HG03457 (cell line): Measurements from ENCODE around the gene RNF123.

Source experiments
- ATAC-seq: cut with Tn5 transposase; IDR thresholded peaks from one replicate; pipeline ENCODE4 v1.9.1; 2021; ENCODE audit warnings: moderate number of reproducible peaks; ENCODE audit not compliant: unreplicated experiment

The RNF123 gene

DNA sequence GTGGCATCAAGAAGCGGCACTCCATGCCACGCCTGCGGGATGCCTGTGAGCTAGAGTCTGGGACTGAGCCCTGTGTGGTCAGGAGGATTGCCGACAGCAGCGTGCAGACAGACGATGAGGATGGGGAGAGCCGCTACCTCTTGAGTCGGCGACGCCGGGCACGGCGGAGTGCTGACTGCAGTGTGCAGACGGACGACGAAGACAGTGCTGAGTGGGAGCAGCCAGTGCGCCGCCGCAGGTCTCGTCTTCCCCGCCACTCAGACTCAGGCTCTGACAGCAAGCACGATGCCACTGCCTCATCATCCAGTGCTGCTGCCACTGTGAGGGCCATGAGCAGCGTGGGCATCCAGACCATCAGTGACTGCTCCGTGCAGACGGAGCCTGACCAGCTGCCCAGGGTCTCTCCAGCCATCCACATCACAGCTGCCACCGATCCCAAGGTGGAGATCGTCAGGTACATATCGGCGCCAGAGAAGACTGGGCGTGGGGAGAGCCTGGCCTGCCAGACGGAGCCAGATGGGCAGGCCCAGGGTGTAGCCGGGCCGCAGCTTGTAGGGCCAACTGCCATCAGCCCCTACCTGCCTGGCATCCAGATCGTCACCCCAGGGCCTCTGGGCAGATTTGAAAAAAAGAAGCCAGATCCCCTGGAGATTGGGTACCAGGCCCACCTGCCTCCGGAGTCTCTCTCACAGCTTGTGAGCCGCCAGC is 32.0 kb upstream of the RNF123 start:
- ATAC-seq, result no peak

DNA sequence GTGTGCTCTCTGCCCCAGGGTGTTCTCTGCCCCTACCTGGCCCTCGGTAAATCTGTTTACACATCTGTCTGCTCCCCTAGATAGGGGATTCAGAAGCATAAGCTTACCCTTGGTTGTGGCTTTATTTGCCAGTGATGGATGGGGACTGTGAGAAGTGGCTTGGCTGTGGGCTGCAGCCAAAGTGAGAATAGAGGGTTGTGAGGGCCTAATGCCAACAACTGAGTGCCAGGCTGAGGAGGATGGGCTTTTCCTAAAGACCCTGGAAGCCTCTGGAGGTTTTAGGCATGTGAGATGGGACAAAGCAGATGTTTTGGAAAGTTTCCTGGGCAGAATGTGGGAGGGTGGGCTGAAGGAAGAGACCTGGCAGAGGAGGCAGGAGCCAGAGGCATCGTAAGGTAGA is 30.6 kb upstream of the RNF123 start:
- ATAC-seq, result no peak

DNA sequence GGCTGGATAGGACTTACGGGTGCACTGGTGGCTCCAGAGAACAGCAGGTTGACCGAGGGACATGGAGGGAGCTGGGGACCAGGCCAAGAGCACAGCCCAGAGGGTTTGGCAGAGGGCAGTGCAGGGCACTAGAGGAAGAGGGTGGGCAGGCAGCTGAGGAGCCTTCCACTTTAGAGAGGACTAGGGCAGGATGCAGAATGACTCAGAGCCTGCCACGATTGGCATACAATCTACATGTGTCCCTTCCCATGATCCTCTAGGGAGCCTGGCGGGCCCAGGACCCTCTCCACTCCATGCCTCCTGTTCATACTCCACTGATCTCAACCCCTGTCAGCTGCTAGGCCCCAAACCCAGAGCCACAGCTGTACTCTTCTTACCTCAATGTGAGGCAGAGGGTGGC is 29.6 kb upstream of the RNF123 start:
- no peak for ATAC-seq

DNA sequence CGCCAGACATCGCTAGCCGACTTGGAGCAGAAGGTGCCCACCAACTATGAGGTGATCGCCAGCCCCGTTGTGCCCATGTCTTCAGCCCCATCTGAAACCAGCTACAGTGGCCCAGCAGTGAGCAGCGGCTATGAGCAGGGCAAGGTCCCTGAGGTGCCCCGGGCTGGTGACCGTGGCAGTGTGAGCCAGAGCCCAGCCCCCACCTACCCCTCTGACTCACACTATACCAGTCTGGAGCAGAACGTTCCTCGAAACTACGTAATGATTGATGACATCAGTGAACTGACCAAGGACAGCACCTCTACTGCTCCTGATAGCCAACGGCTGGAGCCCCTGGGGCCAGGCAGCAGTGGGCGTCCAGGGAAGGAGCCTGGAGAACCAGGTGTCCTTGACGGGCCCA is 28.1 kb upstream of the RNF123 start:
- no peak for ATAC-seq

DNA sequence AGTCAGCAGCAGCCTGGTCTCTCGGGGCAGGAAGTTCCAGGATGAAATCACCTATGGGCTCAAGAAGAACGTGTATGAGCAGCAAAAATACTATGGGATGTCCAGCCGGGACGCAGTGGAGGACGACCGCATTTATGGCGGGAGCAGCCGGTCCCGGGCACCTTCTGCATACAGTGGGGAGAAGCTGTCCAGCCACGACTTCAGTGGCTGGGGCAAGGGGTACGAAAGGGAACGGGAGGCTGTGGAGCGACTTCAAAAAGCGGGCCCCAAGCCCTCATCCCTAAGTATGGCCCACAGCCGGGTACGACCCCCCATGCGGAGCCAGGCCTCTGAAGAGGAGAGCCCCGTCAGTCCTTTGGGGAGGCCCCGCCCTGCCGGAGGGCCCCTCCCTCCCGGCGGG is 27.3 kb upstream of the RNF123 start:
- ATAC-seq, result no peak

DNA sequence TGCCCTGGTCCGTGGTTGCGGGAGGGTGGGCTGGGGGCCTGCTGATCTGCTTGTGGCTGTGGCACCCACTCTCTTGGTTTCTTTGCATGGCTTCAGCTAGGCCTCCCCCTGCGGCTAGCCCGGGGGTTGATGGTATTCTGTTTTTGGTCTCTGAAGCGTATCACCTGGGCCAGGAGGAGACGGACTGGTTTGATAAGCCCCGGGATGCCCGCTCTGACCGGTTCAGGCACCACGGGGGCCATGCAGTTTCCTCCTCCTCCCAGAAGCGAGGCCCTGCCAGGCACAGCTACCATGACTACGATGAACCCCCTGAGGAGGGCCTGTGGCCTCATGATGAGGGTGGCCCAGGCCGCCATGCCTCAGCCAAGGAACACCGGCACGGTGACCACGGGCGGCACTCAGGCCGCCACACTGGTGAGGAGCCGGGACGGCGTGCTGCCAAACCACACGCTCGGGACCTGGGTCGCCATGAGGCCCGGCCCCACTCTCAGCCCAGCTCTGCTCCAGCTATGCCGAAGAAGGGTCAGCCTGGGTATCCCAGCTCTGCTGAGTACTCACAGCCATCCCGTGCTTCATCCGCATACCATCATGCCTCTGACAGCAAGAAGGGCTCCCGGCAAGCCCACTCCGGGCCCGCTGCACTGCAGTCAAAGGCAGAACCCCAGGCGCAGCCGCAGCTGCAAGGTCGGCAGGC is 26.5 kb upstream of the RNF123 start:
- no peak for ATAC-seq

DNA sequence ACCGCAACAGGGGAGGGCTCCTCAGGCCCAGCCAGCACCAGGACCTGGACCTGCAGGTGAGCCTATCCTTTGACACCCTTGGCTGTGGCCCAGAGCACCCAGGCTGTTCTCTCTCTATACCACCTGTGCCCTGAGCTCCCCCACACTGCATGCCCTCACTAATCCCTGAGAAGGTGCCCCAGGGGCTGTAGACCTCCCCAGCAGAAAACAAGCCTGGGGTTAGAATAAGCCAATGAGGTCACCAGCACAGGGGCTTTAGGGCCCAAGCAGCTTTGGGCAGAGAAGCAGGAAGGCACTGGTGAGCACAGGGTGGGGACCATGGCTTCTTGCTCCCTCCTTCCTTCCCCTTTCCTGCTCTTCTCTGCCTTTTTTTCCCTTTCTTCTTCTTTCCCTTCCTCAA is 25.5 kb upstream of the RNF123 start:
- ATAC-seq, result no peak

DNA sequence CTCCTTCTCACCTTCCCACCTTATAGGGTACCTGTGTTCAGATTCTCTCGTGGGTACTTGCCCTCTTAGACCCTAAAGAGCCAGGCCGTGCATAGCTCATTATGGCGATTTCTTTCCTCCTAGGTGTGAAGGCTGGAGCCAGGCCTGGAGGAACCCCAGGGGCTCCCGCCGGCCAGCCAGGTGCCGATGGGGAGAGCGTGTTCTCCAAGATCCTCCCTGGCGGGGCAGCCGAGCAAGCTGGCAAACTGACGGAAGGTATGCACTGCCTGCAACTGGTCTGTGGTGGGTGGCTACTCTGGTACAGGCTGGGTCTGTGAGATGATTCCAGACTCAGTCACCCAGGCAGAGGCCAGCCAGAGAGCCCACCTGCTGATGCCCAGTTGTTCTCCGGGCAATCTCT is 25.1 kb upstream of the RNF123 start:
- no peak for ATAC-seq

DNA sequence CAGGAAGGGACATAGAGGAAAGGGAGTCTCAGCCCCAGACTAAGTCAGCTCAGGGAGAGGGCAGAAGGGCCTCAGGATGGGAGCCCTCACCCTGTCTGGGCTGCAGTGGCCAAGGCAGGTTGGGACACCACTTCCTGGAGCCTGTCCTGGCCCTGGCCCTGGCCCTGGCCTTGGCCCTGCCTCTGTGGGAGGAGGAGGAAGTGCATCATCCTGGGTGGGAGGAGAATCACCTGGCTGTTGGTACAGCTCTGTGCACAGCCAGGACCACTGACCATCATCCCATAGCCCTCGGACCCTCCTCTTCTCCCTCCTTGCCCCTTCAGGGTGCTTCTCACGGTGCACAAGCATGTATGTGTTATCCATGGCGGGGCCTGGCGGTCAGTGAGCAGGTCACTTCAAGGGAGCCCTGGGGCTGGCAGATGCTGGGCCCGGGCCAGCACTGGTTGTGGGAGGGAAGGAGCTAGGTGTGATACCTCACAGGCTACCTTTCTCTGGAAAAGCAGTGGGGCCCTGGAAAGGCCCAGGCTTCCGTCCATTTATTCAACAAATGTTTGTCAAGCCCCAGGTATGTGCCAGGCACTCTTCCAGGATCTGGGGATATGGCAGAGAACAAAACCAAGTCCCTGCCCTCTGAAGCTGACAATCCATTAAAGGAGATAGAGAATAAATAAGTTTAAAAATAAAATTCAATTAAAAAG is 23.4 kb upstream of the RNF123 start:
- ATAC-seq, result no peak

DNA sequence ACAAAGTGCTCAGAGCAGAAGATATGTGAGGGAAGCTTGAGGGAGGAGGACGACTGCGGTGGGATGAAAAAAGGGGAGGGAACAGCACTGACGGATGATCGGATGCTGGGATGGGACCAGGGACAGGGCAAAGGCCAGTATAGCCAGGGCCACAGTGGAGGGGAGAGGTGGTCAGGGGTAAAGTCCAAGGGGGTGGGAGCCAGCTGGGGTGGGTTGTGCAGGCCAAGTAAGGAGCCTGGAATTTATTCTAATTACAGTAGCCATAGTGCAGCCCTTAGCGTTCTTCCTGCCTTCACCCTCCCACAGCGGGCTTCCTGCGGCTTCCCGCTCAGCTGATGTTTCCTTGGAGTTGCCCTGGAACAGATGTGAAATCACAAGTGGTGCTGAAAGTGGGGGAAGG is 22.8 kb upstream of the RNF123 start:
- ATAC-seq, result no peak

DNA sequence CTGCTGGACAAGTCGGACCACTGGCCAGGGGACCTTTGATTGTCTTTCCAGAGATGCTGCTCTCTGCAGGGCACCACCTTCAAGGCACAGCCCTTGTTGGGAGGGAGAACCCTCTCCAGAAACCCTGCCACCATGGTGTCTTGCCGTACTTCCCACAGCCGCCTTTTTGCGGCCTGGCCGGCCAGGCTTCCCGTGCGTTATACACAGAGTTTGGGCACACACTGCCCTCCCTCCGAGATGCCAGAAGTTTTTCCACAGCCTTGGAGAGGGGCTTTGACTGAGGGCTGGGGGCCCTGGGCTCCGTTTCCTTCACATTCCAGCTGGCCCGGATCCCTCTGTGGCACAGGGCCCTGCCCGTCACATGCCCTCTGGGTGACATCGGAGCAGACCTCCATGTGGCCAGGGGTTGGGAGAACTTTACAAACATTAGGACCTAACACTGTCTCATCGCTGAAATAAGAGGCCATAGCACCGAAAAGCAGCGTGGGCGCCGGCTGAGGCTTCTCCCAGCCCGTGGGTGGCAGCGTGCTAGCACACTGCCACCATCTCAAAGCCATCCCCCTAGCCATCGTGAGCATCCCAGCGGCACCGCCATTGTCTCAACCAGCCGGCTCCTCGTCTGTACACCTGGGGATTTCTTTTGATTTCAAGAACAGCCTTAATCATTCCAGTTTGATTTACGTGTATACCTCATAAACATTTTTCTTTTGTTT is 21.5 kb upstream of the RNF123 start:
- ATAC-seq, result no peak

DNA sequence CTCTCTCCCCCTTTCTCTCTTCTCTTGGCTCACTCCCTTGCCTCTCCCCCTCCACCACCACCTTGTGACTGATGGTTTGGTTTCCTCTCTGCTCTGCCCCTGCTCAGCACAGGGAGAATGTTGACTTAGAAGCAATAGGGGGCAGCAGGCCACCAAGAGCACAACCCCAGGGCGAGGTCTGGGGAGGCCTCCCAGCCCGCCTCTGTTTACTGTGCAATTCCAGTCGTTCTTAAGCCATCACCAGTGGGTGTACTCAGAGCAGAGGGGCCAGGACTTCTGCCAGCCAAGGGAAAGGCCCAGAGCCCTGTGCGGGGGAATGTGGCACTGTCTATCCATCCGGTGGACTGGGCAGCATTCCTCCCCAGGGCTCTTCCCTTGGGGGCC is 21.0 kb upstream of the RNF123 start:
- no peak for ATAC-seq

DNA sequence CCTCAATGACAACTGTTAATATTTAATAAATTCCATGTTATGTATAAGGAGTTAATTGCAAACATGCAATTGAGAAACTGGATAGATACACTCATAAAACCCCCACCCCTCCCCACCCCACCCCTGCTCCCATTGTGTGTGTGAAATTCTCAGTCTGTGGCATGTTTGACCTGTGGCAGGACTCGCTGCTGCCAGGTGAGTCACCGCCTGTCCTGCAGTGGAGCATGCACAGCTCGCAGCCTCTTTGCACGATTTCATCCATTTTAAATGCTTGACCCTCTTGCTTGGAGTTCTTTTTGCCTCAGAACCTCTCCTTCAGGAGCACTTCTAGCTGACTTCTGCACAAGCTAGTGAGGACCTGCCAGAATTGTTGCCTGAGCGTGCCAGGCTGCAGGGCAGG is 20.5 kb upstream of the RNF123 start:
- ATAC-seq, result no peak

DNA sequence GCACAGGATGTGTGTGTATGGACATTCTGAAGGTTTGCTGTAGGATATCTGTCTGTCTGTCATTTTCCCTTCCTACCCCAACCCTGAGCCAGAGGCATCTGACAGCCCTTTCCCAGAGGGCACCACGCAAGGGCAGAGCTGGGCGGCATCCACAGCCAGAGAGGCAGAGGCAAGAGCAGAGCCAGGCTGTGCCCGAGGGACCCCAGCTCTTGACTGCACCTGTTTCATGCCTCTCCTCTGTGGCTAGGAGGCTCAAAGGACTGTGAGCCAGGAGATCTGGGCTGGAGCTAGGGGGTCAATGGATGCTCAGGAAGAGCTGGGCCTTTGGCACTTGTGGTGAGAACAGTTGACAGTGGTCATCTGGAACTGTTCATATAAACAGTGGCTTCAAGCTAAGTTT is 20.0 kb upstream of the RNF123 start:
- no peak for ATAC-seq

DNA sequence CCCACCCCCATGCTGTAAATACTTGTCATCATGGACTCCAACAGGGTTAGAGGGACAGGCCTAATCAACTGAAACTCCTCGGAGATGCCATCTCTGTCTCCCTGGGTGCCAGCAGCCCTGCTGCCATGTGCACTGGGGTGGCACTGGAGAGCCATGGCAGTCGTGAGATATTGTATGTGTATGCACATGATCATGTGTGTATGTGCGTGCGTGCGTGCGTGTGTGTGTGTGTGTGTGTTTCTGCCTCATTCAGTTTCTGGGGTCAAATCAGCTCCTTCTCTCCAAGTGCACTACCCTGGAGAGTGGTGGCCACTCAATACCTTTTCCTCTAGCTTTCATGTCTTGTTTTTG is 18.4 kb upstream of the RNF123 start:
- no peak for ATAC-seq

DNA sequence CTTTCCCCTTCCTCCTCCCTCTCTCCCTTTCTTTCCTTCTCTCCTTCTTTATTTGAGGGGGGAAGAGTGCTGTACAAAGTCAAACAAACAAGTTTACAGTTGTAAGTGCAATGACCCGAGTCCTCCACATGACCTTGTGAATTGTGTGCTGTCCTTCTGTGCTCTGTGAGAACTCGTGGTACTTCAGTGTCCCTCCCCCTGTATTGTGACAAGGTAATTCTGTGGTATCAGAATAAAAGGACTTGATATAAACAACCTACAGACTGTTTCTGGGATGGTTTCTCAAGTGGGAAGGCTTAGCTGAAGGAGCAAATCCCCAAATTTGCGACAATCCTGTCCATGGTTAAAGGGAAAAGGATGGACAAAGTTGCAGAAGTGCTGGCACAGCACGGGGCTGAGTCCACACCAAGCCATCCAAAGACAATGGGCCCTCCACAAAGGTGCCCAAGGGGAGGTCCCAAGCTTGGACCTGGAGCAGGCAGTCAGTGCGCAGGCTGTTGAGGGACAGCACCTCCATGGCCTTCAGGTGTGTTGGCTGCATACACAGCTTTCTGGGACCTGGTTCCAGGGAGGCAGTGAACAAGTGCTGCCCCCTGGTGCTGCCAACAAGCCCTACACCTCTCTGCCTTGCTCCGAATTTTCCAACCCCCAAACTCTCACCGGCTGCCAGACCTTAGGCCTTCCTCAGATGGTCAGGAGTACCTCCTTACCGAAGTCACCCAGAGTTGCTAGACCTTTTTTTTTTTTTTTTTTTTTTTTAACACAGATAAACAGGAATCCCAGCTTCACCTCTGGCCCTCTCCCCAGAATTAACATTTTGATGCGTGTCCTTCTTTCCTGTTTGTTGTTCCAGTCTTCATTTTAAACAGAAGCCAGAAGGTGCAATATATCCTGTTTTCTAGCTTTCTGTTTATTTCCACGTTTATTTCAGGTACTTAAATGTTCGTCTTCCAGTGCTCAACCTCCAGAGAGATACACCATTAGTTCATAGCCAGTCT is 17.8 kb upstream of the RNF123 start:
- ATAC-seq, result no peak

DNA sequence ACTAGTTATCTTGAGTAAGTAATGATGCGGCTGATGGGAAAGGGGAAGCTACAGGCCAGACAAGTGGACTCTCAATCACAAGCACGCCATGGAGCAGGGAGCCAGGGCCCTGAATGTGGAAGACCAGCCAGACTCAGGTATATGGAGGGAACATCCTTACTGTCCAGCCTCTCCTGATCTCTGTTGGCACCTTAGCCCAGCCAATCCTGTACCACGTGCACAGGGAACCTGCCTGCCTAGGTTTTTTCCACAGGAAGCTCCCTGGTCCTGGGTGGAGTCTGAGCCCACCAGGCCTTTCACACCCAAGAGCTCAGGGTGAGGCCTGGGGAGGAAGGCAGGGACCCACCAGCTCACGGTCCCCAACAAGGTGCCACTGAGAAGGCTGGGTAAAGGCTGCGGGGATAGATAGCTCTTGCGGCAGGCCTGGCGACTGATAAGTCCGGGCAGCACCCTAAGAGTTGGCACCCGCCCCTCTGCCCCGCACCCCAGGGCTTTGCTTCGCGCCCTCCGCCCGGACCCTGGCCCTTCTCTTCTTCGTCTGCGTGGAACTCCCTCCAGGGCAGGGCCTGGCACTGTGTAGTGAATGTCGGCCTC is 16.1 kb upstream of the RNF123 start:
- ATAC-seq, result no peak

DNA sequence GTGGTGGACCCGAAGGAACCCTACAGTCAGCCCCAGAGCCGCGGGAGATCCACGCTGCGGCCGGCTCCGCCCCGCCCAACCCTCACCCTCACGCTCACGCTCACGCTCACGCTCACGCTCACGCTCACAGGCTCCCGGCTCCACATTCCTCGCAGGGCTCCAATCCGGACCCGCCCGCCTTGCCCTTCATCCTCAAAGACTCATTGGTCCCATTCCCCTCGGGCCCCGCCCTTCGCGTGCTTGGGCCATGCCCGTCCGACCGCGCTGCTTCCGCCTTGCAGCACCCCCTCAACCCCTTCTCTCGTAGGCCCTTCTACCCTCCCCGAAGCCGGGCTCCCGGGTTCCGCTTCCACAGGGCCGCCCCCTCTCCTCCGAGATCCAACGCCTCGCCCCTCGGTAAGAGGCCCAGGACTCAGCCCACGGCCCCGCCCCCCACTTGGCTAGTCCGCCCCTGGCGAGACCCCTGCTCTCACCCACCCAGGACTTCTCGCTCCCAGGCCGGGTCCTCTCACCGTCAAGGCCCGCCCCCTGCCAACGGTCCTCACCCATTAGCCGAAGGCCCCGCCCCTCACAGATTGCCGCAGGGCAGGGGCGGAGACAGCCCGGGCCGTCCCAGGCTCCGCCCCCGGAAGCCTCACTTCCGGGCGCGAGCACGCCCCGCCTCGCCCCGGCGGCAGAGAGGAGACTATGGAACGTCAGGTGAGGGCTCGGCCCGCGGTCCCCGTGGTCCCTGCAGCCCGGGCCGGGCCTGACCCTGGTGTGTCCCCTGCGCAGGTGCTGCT is 15.5 kb upstream of the RNF123 start, which contains the start of gene APEH:
Gene APEH, plus strand, starts transcription at position 637 of the 782 bp plus-strand sequence. Its CDS starts 51 bp downstream, at position 688.
- ATAC-seq, result peak; percentile 53

DNA sequence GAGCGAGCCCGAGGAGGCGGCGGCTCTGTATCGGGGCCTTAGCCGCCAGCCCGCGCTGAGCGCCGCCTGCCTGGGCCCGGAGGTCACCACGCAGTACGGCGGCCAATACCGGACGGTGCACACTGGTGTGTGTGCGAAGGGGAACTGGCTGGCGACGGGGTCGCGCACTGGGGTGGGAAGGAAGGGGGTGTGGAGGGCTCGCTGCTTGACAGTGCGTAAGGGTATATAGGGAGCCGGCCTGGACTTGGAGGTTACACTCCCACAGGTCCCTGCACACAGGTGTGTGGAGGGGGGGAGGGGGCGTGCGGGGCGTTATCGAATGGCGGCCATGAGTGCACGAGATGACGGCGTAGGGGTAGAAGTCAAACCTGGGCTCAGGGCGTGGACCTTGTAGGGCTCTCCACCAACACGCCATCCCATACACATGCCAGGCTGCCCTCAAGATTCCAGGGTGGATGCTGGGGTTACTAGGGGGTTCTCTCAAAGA is 14.8 kb upstream of the RNF123 start:
- peak; percentile 14 for ATAC-seq
